Measurements from ENCODE around the gene GAS1. TPM values are rescaled to one million over a fixed set of nuclear protein-coding genes. Genes with fewer than 3 reads are reported as not detected.
A peak's percentile ranks its signal among the peaks of the same experiment; 100 is the strongest.

Gene GAS1
- total and polyA plus RNA-seq, 2 donors (not counting 1 experiment from before 2014, with no cell fraction given) = 1.6 to 7.4 TPM

GRCh38 chr9:86944796-86945727 is 2.2 kb downstream of the GAS1 start:
- H3K4me2 ChIP-seq (ENCODE audit: extremely low read depth, insufficient read depth, low read length) = peak overlapping the region; percentile 53

DNA sequence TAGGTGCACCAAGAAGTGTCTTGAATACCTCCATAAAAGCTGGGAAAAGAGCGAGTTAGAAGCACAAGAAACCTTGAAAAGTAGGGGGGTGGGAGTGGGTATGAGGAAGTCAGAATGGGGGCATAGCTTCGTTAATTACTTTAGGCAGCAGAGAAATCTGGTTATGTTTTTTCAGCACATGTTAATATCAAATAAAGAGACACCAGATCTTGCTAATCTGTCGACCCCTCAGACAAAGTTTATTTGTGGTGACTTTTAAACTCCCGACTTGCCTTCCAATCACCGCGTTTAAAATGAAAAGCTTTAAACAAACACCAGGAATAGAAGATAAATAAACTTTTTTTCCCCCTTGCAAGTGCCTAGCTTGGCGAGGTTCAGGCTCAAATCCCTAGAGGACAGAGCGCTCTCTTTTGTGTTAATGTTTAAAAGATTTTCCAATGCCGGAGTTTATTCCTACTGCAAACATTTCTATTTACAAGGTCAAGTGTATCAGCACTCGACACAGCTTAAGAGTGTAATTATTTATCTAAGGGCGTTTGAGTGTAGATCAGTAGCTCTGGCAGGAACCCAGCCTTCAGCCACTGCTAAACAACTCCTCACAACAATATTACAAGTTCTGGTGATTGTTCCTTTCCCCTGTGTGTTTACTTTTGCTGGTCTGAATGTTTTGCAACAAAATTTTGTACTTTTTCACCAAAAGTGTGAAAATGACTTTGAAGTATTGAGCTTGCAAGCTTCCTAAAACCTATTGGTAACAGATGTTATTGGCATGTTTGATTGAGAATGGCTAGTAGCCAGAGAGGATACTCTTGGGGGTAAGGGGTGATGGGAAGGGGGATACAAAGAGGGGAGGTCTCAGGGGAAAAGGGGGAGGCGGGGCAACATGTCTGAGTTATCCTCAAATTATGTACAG is 3.8 kb downstream of the GAS1 start:
- no peak for TF ChIP-seq EZH2 (IDR thresholded peaks at IDR 0.05; ENCODE audit: low read length, missing control alignments)
- TF ChIP-seq, protein P1, sequence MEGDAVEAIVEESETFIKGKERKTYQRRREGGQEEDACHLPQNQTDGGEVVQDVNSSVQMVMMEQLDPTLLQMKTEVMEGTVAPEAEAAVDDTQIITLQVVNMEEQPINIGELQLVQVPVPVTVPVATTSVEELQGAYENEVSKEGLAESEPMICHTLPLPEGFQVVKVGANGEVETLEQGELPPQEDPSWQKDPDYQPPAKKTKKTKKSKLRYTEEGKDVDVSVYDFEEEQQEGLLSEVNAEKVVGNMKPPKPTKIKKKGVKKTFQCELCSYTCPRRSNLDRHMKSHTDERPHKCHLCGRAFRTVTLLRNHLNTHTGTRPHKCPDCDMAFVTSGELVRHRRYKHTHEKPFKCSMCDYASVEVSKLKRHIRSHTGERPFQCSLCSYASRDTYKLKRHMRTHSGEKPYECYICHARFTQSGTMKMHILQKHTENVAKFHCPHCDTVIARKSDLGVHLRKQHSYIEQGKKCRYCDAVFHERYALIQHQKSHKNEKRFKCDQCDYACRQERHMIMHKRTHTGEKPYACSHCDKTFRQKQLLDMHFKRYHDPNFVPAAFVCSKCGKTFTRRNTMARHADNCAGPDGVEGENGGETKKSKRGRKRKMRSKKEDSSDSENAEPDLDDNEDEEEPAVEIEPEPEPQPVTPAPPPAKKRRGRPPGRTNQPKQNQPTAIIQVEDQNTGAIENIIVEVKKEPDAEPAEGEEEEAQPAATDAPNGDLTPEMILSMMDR (conservative IDR thresholded peaks at IDR 0.05 in 1 of 2, IDR thresholded peaks at IDR 0.05 in 1 of 2; ENCODE audit: low read depth in 1 of 2, low read length in 2 of 2) = no peak

More at GRCh38 chr9:86944796-86945727, 2.2 kb downstream of the GAS1 start:
- Histone ChIP-seq H4K20me1 (ENCODE audit: control insufficient read depth, extremely low read depth, insufficient read depth, low read length) (no peaks in the 10 kb centered on the region), H3K27me3 (ENCODE audit: control insufficient read depth, insufficient read depth, low read length) (peaks cover 4% of the 10 kb centered on the region), H3K9ac (ENCODE audit: insufficient read depth, low read length) (peak overlapping the region; percentile 34), H3K79me2 (ENCODE audit: control insufficient read depth, insufficient read depth, low read length) (no peaks in the 10 kb centered on the region), H3K36me3 (ENCODE audit: control insufficient read depth, insufficient read depth, low read length) (no peaks in the 10 kb centered on the region), H3K4me1 (ENCODE audit: control insufficient read depth, extremely low read depth, insufficient read depth, low read length) (no peaks in the 10 kb centered on the region), H3K27ac (ENCODE audit: insufficient read depth, low read length) (peak overlapping the region; percentile 40), H3K4me3 (replicated peaks in 1 of 4; ENCODE audit: control extremely low read depth in 1 of 4, insufficient read depth in 1 of 4, low read depth in 3 of 4, low read length in 4 of 4) (peak overlapping the region; percentile 63 to 87 (median 75)), H2AFZ (ENCODE audit: low read length) (peak overlapping the region; percentile 33), H3K9me3 (ENCODE audit: control insufficient read depth, insufficient read depth, low read depth, low read length) (no peaks in the 10 kb centered on the region)
- DNase-seq (ENCODE audit: low read depth in 2 of 2) = peak in 1 of 2 donors; percentile 39
- no peak for TF ChIP-seq EZH2 (IDR thresholded peaks at IDR 0.05; ENCODE audit: low read length, missing control alignments)
- TF ChIP-seq, protein P1 (conservative IDR thresholded peaks at IDR 0.05 in 1 of 2, IDR thresholded peaks at IDR 0.05 in 1 of 2; ENCODE audit: low read depth in 1 of 2, low read length in 2 of 2) = no peak

More for the DNA sequence above, 3.8 kb downstream of the GAS1 start:
- Histone ChIP-seq H3K36me3 (ENCODE audit: control insufficient read depth, insufficient read depth, low read length) (no peaks in the 10 kb centered on the region), H3K4me1 (ENCODE audit: control insufficient read depth, extremely low read depth, insufficient read depth, low read length) (no peaks in the 10 kb centered on the region), H3K9ac (ENCODE audit: insufficient read depth, low read length) (no peak overlapping the region), H3K27me3 (ENCODE audit: control insufficient read depth, insufficient read depth, low read length) (peaks cover 4% of the 10 kb centered on the region), H3K4me2 (ENCODE audit: extremely low read depth, insufficient read depth, low read length) (no peak overlapping the region), H3K9me3 (ENCODE audit: control insufficient read depth, insufficient read depth, low read depth, low read length) (no peaks in the 10 kb centered on the region), H3K79me2 (ENCODE audit: control insufficient read depth, insufficient read depth, low read length) (no peaks in the 10 kb centered on the region), H2AFZ (ENCODE audit: low read length) (no peak overlapping the region), H3K27ac (ENCODE audit: insufficient read depth, low read length) (no peak overlapping the region), H4K20me1 (ENCODE audit: control insufficient read depth, extremely low read depth, insufficient read depth, low read length) (no peaks in the 10 kb centered on the region), H3K4me3 (replicated peaks in 1 of 4; ENCODE audit: control extremely low read depth in 1 of 4, insufficient read depth in 1 of 4, low read depth in 3 of 4, low read length in 4 of 4) (peak overlapping the region in 1 of 4 experiments; percentile 87)
- peak in 1 of 2 donors; percentile 51 for DNase-seq (ENCODE audit: low read depth in 2 of 2)

Measured in fibroblast of lung (primary cell).